HEK293 (cell line): Measurements from ENCODE around the gene PEPD.

Source experiments
- CTCF ChIA-PET: fragments of 350-600 bp; formaldehyde crosslinking; extraction: SDS; loops from one replicate; lab custom pipeline; 2021; ENCODE audit warnings: antibody characterized with exemption; lab: Yijun Ruan, JAX
- POLR2A ChIA-PET: fragments of 300-600 bp; formaldehyde crosslinking; extraction: SDS; loops from one replicate; lab custom pipeline; 2020; ENCODE audit warnings: antibody characterized with exemption, inconsistent platforms; lab: Yijun Ruan, JAX
- H3K27ac ChIP-seq: fragments of 200-500 bp; sonication (Bioruptor generic); 2 replicates; pipeline ENCODE4 v1.5.1; 2014; ENCODE audit warnings: low read depth, low read length, control low read depth, inconsistent platforms; ENCODE audit errors: extremely low read depth
- H3K36me3 ChIP-seq, 2 experiments: fragments of 200-500 bp in 1 of 2; sonication (Bioruptor generic) in 1 of 2; 1 replicate in 1 of 2; 2 replicates in 1 of 2; pipeline ENCODE4 v1.5.1; 2014 to 2017; ENCODE audit warnings: inconsistent platforms in 2 of 2, low read length in 2 of 2; ENCODE audit not compliant: control insufficient read depth in 2 of 2, insufficient read depth in 1 of 2
- H3K4me1 ChIP-seq: fragments of 200-500 bp; sonication (Bioruptor generic); 2 replicates; pipeline ENCODE4 v1.5.1; 2014; ENCODE audit warnings: mild to moderate bottlenecking, low read length, inconsistent platforms; ENCODE audit not compliant: control insufficient read depth, insufficient read depth
- H3K4me3 ChIP-seq: 2 replicates; pipeline ENCODE4 v1.5.1; 2011; ENCODE audit warnings: low read depth, mild to moderate bottlenecking, control low read depth, low read length, moderate library complexity
- H3K9me3 ChIP-seq: fragments of 200-500 bp; sonication (Bioruptor generic); 2 replicates; pipeline ENCODE4 v1.5.1; 2014; ENCODE audit warnings: low read depth, low read length, inconsistent platforms; ENCODE audit not compliant: control insufficient read depth, insufficient read depth
- GLIS1 ChIP-seq: fragments of 450-650 bp; formaldehyde crosslinking; IDR thresholded peaks from 2 replicates; pipeline ENCODE4 v1.5.1; 2016; ENCODE audit warnings: missing biosample characterization, missing genetic modification characterization
- GLIS2 ChIP-seq: fragments of 450-650 bp; formaldehyde crosslinking; IDR thresholded peaks from 2 replicates; pipeline ENCODE4 v1.5.1; 2016; ENCODE audit warnings: missing biosample characterization, missing genetic modification characterization
- KLF1 ChIP-seq: fragments of 450-650 bp; formaldehyde crosslinking; IDR thresholded peaks from 2 replicates; pipeline ENCODE4 v1.5.1; 2016; ENCODE audit warnings: missing biosample characterization, missing genetic modification characterization
- OSR2 ChIP-seq: fragments of 450-650 bp; formaldehyde crosslinking; IDR thresholded peaks from 2 replicates; pipeline ENCODE4 v1.5.1; 2016; ENCODE audit warnings: missing biosample characterization, missing genetic modification characterization
- SALL2 ChIP-seq: fragments of 450-650 bp; formaldehyde crosslinking; IDR thresholded peaks from 2 replicates; pipeline ENCODE4 v1.5.0; 2017; ENCODE audit warnings: missing biosample characterization, mild to moderate bottlenecking, missing genetic modification characterization, borderline replicate concordance
- ZBTB20 ChIP-seq: fragments of 450-650 bp; formaldehyde crosslinking; IDR thresholded peaks from 2 replicates; pipeline ENCODE4 v1.5.1; 2016; ENCODE audit warnings: missing biosample characterization, missing genetic modification characterization
- ZFP37 ChIP-seq: fragments of 450-650 bp; formaldehyde crosslinking; IDR thresholded peaks from 2 replicates; pipeline ENCODE4 v1.5.1; 2016; ENCODE audit warnings: missing biosample characterization, missing genetic modification characterization
- ZIC2 ChIP-seq: fragments of 450-650 bp; formaldehyde crosslinking; IDR thresholded peaks from 2 replicates; pipeline ENCODE4 v1.5.1; 2016; ENCODE audit warnings: missing biosample characterization, missing genetic modification characterization
- ZNF16 ChIP-seq: fragments of 450-650 bp; formaldehyde crosslinking; IDR thresholded peaks from 2 replicates; pipeline ENCODE4 v1.5.1; 2016; ENCODE audit warnings: low read depth, missing biosample characterization, missing genetic modification characterization
- ZNF19 ChIP-seq: fragments of 450-650 bp; formaldehyde crosslinking; IDR thresholded peaks from 2 replicates; pipeline ENCODE4; 2016; ENCODE audit warnings: missing biosample characterization, missing genetic modification characterization, low read depth
- ZNF214 ChIP-seq: fragments of 450-650 bp; formaldehyde crosslinking; IDR thresholded peaks from 2 replicates; pipeline ENCODE4 v1.5.1; 2017; ENCODE audit warnings: missing biosample characterization, mild to moderate bottlenecking, missing genetic modification characterization, borderline replicate concordance
- ZNF341 ChIP-seq: fragments of 450-650 bp; formaldehyde crosslinking; IDR thresholded peaks from 2 replicates; pipeline ENCODE4; 2016; ENCODE audit warnings: low read depth, missing biosample characterization, missing genetic modification characterization
- ZNF37A ChIP-seq: fragments of 450-650 bp; IDR thresholded peaks from 2 replicates; pipeline ENCODE4 v1.5.1; 2018; ENCODE audit warnings: missing biosample characterization, missing genetic modification characterization
- ZNF473 ChIP-seq: fragments of 450-650 bp; formaldehyde crosslinking; IDR thresholded peaks from 2 replicates; pipeline ENCODE4 v1.5.1; 2017; ENCODE audit warnings: missing biosample characterization, missing genetic modification characterization
- ZNF558 ChIP-seq: fragments of 450-650 bp; formaldehyde crosslinking; IDR thresholded peaks from 2 replicates; pipeline ENCODE4 v1.5.1; 2016; ENCODE audit warnings: missing biosample characterization, missing genetic modification characterization
- ZSCAN16 ChIP-seq: fragments of 450-650 bp; formaldehyde crosslinking; IDR thresholded peaks from 2 replicates; pipeline ENCODE4 v1.5.1; 2016; ENCODE audit warnings: missing biosample characterization, missing genetic modification characterization
- ZSCAN30 ChIP-seq: fragments of 450-650 bp; IDR thresholded peaks from 2 replicates; pipeline ENCODE4 v1.5.1; 2018; ENCODE audit warnings: missing biosample characterization, mild to moderate bottlenecking, missing genetic modification characterization, moderate library complexity
- TF ChIP-seq, protein P1 (sequence below): fragments of 450-650 bp; formaldehyde crosslinking; IDR thresholded peaks from 2 replicates; pipeline ENCODE4 v1.5.1; 2017; ENCODE audit warnings: missing biosample characterization, missing genetic modification characterization
- TF ChIP-seq, protein P2 (sequence below): fragments of 450-650 bp; formaldehyde crosslinking; IDR thresholded peaks from 2 replicates; pipeline ENCODE4 v1.5.1; 2016; ENCODE audit warnings: missing biosample characterization, missing genetic modification characterization
- TF ChIP-seq, protein P3 (sequence below): fragments of 450-650 bp; formaldehyde crosslinking; IDR thresholded peaks from 2 replicates; pipeline ENCODE4 v1.5.1; 2017; ENCODE audit warnings: missing biosample characterization, missing genetic modification characterization

PEPD gene

DNA sequence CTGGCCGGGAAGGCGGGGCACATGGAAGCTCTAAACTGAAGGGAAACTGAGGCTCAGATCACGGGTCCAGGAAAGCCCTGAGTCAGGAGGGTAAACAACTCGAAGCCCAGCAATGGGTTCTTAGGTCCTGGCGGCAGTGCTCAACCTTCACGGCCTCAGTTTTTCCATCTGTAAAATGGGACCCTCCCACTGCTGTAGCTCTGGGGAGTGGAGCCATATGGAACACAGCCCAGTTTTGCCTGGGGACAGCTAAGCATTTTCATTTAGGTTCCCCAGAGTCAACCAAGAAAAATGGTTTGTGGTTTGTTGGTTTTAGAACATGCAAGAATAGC, 117.7 kb downstream of the PEPD start (continued):
- TF ChIP-seq, protein P1, sequence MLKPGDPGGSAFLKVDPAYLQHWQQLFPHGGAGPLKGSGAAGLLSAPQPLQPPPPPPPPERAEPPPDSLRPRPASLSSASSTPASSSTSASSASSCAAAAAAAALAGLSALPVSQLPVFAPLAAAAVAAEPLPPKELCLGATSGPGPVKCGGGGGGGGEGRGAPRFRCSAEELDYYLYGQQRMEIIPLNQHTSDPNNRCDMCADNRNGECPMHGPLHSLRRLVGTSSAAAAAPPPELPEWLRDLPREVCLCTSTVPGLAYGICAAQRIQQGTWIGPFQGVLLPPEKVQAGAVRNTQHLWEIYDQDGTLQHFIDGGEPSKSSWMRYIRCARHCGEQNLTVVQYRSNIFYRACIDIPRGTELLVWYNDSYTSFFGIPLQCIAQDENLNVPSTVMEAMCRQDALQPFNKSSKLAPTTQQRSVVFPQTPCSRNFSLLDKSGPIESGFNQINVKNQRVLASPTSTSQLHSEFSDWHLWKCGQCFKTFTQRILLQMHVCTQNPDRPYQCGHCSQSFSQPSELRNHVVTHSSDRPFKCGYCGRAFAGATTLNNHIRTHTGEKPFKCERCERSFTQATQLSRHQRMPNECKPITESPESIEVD (tag by site-specific recombination): no peak
- TF ChIP-seq ZNF473 (tag by site-specific recombination): no peak
- TF ChIP-seq, protein P2, sequence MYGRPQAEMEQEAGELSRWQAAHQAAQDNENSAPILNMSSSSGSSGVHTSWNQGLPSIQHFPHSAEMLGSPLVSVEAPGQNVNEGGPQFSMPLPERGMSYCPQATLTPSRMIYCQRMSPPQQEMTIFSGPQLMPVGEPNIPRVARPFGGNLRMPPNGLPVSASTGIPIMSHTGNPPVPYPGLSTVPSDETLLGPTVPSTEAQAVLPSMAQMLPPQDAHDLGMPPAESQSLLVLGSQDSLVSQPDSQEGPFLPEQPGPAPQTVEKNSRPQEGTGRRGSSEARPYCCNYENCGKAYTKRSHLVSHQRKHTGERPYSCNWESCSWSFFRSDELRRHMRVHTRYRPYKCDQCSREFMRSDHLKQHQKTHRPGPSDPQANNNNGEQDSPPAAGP (tag by site-specific recombination): peak; percentile 49; the same call in 1 of the 2 replicates
- 0 out of 2 replicates have a peak, but pooled peaks have one; percentile 19 for TF ChIP-seq KLF1 (tag by site-specific recombination)
- no peak for TF ChIP-seq ZNF16 (tag by site-specific recombination)
- no peak for TF ChIP-seq ZBTB20 (tag by site-specific recombination)
- no peak for TF ChIP-seq ZFP37 (tag by site-specific recombination)
- TF ChIP-seq ZSCAN30 (tag by site-specific recombination): 0 out of 2 replicates have a peak, but pooled peaks have one; percentile 18
- TF ChIP-seq ZNF214 (tag by site-specific recombination): no peak

DNA sequence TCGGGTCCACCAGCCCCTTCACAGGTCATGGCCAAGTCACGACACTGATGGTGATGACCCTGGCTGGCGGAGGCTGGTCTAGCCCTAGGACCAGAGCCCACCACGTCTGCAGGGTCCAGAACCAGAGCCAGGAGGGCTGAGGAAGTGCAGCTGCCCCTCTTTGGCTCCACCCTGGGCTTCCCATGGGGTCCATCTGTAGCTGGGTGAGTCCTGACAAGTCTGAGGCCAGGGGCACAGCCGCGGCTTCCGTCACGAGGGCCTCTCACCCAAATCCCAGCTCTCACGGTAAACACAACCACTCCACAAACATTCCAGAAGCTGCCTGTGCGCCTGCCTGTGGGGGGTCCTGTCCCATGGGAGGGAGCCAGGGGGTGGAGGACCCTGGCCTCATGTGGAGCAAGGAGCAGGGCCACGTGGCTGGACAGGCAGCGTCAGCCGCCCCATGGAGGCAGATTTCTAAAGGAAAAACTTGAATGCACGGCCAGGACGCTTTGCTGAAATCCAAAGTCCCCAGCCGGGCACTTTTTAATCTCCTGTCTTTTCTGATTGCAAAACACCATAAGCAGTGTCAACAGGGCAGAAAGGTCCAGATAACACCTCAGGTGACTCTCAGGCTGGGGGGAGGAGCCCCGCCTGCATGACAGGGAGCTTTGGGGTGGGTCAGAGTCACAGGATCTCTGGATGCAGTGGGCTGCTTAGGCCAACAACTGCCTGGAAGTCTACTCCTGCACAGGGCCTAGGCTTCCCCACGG, 118.2 kb downstream of the PEPD start:
- no peaks in the 10 kb centered on the region for H3K4me1 ChIP-seq
- ChIA-PET POLR2A (no interaction called here), CTCF (interaction anchor here (0.7 to 8.4 kb wide), 10 partner anchors 13 to 803 kb away, joined by 3 to 292 read pairs (median 4); partner anchors contain the start of gene SLC7A10)
- H3K36me3 ChIP-seq: no peaks in the 10 kb centered on the region
- no peak overlapping the region for H3K4me3 ChIP-seq
- H3K27ac ChIP-seq: no peak overlapping the region
- TF ChIP-seq ZSCAN16 (tag by site-specific recombination): no peak
- TF ChIP-seq, protein P3, sequence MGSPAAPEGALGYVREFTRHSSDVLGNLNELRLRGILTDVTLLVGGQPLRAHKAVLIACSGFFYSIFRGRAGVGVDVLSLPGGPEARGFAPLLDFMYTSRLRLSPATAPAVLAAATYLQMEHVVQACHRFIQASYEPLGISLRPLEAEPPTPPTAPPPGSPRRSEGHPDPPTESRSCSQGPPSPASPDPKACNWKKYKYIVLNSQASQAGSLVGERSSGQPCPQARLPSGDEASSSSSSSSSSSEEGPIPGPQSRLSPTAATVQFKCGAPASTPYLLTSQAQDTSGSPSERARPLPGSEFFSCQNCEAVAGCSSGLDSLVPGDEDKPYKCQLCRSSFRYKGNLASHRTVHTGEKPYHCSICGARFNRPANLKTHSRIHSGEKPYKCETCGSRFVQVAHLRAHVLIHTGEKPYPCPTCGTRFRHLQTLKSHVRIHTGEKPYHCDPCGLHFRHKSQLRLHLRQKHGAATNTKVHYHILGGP: no peak
- TF ChIP-seq ZNF341 (tag by site-specific recombination): no peak
- peak; percentile 69 for TF ChIP-seq GLIS2 (tag by site-specific recombination)
- TF ChIP-seq ZNF37A (tag by site-specific recombination): no peak
- TF ChIP-seq ZIC2 (tag by site-specific recombination): peak; percentile 92
- TF ChIP-seq GLIS1 (tag by site-specific recombination): peak; percentile 93
- no peak for TF ChIP-seq ZNF558 (tag by site-specific recombination)
- TF ChIP-seq SALL2 (tag by site-specific recombination): no peak
- TF ChIP-seq OSR2 (tag by site-specific recombination): no peak
- no peak for TF ChIP-seq ZNF19 (tag by site-specific recombination)
- H3K9me3 ChIP-seq: no peaks in the 10 kb centered on the region
